Stimulated activated CD4-positive, alpha-beta T cell treated with anti-CD3 and anti-CD28 coated beads, Interleukin-1b, Interleukin-23, amount 100 ng/mL, for 48 hours (primary cell): ENCODE results near the gene DSCAML1.

Source experiments
- DNase-seq: peaks from one replicate; pipeline ENCODE4 v3.0.0-alpha.2; 2020

Gene DSCAML1

DNA sequence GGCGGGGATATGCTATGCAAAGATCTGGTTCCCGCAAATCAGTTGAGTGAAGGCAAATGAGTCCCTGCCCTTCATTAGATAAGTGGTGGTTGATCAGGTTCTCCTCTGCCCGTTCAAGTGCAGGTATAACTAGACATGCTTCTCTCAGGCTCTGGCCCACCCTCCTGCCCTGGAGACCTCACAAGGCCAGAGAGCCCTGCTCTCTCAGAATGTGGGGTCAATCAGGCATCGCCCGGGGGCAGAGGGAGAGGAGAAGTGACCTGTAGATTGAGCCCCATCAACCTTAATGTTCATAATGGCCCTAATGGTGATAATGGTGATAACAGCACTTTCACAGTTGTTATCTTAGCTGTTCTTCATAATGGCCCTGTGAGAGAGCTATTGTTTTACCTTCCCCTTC, 224.3 kb downstream of the DSCAML1 start:
- no peak for DNase-seq

DNA sequence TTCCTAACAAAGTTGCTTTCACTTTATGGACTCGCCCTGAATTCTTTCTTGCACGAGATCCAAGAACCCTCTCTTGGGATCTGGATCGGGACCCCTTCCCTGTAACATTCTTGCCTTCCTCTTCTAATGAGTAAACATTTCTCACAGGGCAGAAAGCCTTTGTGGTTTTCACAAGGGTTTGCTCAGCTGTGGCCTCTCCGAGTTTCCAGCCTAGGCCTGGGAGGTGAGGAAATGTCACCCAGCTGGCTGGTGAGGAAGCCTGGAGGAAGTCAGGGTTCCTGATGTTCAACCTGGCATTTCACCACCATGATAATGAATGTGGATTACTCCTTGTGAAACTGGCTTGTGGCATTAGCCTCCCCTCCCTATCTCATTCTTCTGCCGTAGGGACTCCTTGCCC, 224.9 kb downstream of the DSCAML1 start:
- DNase-seq: no peak

- no peak for DNase-seq
Measured at GRCh38 chr11:117570701-117571100, 226.3 kb downstream of the DSCAML1 start.

GRCh38 chr11:117569911-117570310, 227.1 kb downstream of the DSCAML1 start:
- no peak for DNase-seq

GRCh38 chr11:117565709-117566108, 231.3 kb downstream of the DSCAML1 start:
- DNase-seq: no peak

DNA sequence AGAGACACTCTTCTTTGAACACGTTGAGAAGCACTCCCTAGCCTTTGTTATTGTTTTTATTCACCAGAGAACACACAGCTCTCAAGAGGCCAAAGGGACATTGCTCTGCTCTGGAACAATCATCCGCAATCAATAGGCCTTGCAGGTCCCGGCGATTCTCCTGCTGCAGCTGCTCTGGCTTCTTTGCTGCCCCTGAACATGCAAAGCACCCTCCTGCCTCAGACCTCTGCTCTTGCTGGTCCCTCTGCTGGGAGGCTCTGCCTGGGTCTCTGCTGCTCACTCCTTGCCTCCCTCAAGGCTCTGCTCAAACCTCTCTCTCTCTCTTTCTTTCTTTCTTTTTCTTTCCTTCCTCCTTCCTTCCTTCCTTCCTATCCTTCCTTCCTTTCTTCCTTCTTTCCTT, 232.7 kb downstream of the DSCAML1 start:
- no peak for DNase-seq

GRCh38 chr11:117563556-117563955, 233.5 kb downstream of the DSCAML1 start:
- DNase-seq: no peak

DNA sequence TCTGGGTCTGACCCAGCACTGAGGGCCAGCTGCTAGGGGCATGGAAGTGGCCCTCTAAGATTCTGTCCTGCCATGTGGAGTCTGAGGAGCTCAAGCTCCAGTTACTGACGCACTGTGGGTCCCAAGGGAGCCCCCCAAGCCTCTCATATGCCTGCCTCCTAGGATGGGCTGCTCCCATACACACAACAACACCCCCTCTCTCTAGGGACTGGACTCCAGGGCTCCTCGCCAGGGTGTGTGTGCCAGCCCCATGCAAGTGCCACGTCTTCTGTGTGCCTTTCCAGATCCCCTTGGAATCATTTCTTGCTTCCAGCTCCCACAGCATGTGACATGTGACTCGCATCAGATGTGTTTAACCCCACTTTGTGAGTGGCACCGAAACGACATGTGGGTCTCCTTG, 234.9 kb downstream of the DSCAML1 start:
- no peak for DNase-seq

DNA sequence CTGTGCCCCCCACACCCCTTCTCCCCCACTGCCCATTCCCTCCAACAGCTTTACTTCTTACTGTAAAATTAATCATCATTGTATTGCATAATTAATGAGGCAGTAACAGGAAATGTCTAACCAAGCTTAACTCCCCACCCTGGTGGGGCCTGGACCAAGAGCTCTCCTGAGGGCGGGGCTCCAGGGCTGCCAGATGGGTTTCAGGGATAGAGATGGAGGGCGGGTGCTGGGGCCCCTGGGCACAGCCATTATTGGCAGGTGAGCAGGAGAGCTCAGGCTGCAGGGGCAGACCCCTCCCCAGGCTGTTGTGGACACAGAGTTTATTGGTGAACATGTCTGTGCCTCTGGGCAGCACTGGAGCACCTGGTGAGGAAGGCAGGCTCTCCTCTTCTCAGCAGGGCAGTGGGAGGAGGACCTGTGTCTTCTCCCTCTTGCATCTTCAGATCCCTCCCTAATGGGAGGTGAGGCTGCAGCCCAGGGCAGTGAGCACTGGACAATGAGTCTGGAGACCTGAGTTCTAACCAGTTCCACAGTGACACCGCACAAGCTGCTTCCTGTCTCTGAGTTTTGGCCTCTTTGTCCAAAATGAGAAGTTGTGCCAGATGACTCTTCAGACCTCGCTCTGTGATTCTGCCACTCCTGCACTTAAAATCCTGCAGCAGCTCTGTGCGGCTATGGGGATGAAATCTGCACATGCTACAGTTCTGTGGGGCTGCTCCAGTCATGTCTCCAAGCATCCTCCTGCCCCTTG, 236.1 kb downstream of the DSCAML1 start:
- no peak for DNase-seq

DNA sequence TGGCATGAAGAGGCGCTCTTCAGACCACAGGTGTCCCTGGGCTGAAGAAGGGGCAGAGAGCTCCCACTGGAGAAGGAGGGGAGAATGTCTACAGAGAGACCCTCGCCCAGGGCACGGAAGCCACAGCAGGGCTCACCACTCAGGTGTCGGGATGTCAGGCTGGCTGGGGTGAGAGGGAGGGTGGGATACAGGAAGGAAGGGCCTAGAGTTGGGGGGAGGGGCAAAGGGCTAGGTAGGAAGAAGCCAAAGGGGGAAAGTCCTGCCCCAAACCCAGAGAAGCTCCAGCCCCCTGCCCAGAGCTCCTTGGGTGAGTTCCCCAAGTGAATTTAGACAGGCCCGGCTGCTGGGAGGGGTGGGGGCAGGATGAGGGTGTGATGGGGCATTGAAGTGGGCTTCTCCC, 237.3 kb downstream of the DSCAML1 start:
- DNase-seq: no peak

GRCh38 chr11:117557361-117557760, 239.7 kb downstream of the DSCAML1 start:
- no peak for DNase-seq

DNA sequence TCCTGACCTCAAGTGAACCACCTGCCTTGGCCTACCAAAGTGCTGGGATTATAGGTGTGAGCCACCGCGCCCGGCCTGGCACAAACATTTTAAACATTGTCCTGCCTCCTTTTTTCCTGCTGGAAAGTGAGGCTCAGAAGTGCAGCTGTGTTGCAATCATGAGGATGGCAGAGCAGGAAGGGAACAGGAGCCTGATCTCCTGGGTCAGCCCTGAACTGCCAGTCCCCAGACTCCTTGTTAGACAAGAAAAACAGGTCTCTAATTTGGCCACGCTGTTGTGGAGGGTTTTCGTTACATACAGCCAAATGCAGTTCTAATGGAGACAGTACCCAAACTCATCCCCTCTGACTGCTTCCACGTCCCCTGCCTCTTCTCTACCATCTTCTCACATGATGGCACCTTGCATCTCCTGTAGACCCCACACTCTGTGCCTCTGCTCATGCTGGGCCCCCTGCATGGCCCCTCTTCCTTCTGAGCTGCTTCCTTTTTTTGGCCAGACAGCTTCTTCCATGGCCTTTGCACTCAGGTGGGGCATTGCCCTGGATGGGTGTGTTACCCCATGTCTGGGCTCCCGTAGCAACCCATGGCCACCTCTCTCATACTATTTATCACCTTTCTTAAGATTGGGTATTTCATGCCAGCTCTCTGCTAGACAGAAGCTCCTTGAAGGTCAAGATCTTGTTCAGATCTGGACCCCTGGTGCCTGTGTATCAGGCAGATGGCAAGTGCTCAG, 242.2 kb downstream of the DSCAML1 start:
- no peak for DNase-seq

DNA sequence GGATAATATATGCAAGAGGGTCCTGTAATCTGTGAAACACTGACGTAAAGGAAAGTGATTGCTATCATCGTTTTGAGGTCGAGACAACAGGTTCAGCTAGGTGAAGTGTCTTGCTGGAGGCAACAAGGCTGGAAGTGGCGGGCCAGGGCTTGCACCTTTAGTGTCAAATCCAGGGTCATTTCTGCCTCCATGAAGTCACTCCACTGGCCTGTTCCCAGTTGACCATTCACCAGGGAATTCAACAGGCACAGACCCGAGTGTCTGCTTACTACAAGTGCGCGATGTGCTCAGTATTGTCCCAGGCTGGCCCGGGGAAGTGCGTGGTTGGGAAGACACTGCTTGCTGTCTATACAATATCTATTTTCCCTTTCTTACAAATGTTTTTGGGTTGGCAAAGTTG, 244.4 kb downstream of the DSCAML1 start:
- DNase-seq: no peak

DNA sequence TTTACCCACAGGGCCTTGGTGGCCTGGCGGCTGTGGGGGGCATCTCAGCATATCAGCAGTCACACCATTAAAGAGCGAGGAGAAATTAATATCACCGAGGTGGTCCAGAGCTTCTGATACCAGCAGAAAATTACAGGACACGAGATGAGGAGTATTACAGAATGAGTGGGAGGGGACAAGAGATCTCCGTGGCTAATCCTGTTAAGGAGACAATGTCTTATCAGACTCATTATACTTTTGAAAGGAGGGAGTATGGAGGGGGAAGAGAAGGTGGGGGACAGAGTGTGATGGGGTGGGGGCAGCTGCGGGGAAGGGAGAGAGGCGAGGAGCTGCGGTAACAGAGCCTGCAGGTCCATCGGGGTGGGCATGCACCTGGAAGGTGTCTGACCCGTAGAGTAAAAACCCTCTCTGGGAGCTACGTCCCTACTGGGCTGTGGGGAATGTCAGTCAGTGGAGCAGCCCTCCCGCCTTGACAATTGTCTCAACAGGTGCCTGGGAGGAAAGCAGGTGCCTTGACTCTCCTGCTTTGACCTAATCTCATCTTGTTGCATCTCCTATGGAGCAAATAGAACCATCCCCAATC, 245.2 kb downstream of the DSCAML1 start:
- no peak for DNase-seq

- no peak for DNase-seq
Measured at GRCh38 chr11:117550466-117550865, 246.6 kb downstream of the DSCAML1 start.

DNA sequence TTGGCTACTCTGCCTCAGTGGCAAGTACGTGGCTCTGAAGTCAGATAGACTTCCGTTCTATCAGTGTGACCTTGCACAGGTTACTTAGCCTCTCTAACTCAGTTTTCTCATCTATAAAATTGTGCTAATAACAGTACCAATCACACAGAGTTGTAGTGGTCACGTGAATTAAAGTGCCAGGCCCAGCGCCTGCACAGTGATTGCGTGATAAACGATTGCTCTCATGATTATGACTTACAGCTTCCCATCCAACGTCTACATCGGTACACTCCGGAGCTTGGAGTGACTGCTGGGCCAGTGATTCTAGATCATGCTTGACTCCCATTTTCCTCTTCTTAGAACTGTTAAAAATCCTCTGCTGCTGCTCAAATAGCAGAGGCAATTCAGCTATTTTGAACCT, 247.6 kb downstream of the DSCAML1 start:
- DNase-seq: no peak

- no peak for DNase-seq
Measured at GRCh38 chr11:117548876-117549275, 248.1 kb downstream of the DSCAML1 start.

DNA sequence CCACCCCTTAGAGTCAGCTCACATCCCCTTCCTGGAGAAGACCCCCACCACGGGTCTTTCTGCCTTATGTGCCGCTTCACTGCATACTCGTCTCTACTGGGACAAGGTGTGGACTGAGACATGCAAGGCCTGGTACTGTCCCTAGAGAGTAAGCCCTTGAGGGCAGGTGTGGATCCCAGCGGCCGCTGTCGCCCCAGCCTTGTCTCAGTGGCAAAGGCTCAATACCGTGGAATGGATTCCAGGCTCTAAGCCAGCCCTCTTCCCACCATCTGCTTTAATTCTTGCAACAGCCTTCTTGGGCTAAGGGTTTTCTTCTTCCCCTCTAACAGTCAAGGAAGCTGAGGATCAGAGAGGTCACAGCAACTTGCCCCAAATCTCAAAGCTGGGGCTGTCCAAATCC, 249.1 kb downstream of the DSCAML1 start:
- no peak for DNase-seq

DNA sequence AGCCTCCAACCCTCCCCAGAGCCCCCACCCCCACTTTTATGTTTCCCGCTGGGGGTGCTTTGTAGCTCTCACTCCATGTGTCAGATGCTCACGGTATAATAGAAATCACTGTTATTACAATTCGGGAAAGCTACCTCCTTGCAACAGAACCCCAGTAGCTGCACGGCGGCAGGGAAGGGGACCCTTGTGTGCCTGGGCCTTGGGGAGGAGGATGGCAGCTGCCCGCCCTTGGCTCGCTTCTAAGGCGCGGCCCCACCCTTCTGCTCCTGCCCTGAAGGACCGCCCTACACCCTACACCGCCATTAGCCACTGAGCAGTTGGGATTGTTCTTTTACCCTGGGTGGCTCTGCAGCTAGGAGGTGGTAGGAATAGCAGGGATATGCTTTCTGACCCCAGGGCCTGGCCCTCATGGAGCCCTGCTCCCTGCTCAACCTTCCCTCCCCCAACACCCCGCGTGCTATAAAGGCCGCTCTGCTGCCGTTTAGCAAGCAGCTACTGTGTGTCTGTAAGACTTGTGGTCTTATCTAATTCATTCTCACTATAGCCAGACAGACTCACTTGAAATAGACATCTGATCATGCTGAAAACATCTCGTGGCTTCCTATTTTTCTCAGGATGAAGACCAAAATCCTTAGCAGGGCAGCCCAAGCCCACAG, 249.7 kb downstream of the DSCAML1 start:
- DNase-seq: no peak

DNA sequence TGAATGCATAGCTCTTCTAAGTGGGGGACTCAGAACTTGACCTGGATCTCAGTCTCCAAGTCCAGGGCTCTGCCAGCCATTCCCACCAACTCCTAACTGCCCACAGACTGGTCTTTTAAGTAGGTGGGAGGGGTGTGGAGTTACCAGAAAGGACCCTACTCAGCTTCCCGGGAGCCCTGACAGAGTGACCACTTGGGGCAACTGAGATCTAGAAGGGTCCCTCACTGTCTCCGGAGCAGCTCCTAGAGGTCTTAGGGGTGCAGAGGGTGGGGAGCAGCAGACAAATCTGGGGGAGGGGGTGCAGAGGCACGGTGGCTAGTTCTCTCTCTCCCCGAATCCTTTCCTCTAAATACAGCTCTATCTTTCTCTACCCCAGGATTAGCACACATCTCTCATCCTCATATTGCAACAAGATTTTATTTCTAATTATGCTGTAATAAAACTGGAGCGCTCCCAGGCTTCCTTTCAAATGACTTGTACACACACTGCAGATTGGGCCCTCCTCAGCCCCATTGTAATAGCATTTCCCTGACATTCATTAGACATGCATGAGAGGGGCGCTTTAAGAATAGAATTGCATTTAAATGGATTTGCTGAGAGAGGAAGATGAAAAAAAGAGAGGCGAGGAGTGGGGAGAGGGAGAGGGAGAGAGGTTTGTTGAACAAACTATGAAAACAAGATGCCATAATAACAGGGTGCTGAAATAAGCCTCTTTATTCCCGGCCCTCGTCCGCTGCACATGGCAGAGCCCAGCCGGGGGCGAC, 250.4 kb downstream of the DSCAML1 start:
- no peak for DNase-seq

- no peak for DNase-seq
Measured at GRCh38 chr11:117545706-117546105, 251.3 kb downstream of the DSCAML1 start.

DNA sequence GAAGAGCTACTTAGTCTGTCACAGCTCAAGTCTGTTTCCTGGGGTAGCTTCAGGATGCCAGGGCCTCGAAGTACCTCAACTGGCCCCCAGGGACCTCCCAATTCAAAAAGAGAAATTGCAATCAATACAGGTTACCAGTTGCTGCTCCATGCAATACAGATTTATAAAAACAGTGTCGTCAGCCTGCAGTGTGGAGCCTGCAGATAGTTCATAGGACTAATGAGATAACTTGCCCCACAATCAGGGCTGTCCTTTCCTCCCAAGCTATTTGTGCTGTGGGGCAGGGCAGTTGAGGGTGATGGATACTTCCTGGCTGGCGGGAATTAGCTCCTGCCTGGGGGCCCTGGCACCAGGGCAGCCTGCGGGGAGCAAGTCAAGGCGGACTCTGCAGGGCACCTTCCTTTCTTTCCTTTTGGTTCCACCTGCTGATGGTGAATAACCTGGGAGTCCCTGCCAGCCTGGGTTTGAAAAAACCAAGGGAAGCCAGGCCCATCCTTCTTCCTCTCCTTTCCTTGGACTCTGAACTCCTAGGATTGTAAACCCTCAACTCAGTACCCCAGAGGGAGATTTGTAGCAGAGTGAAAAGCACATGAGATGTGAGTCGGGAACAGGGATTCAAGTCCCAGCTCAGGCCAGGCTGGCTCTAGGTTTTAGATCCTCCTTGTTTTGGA, 252.8 kb downstream of the DSCAML1 start:
- no peak for DNase-seq
